ENCODE data around the gene TIGD1.

TIGD1 gene

GRCh38 chr2:232569541-232569940 is 19.2 kb upstream of the TIGD1 start:
- peak; percentile 18 for DNase-seq

GRCh38 chr2:232568161-232568560 is 17.8 kb upstream of the TIGD1 start:
- DNase-seq, result peak; percentile 65

- no peak for DNase-seq
Observed at GRCh38 chr2:232567721-232568120, 17.4 kb upstream of the TIGD1 start.

- DNase-seq, result no peak
Observed at GRCh38 chr2:232563580-232563979, 13.2 kb upstream of the TIGD1 start.

GRCh38 chr2:232562515-232563151 is 12.3 kb upstream of the TIGD1 start:
- peak; percentile 37 for DNase-seq

GRCh38 chr2:232556426-232556825 is 6.1 kb upstream of the TIGD1 start:
- DNase-seq, result no peak

- no peak for DNase-seq
Observed at GRCh38 chr2:232551776-232552175, 1.4 kb upstream of the TIGD1 start.

- peak; percentile 13 for DNase-seq
Observed at GRCh38 chr2:232551250-232551638, 887 bp upstream of the TIGD1 start.

GRCh38 chr2:232549655-232550353 is 553 bp downstream of the TIGD1 start:
- DNase-seq, result no peak

GRCh38 chr2:232547991-232548390 is 2.4 kb downstream of the TIGD1 start:
- no peak for DNase-seq

GRCh38 chr2:232545511-232546375 is 4.6 kb downstream of the TIGD1 start:
- no peak for DNase-seq

- DNase-seq, result no peak
Observed at GRCh38 chr2:232544674-232545073, 5.7 kb downstream of the TIGD1 start.

GRCh38 chr2:232543928-232544631 is 6.3 kb downstream of the TIGD1 start:
- DNase-seq, result no peak

- no peak for DNase-seq
Observed at GRCh38 chr2:232543491-232543890, 6.9 kb downstream of the TIGD1 start.

- DNase-seq, result no peak
Observed at GRCh38 chr2:232542715-232543467, 7.5 kb downstream of the TIGD1 start.

- DNase-seq, result no peak
Observed at GRCh38 chr2:232541961-232542714, 8.2 kb downstream of the TIGD1 start.

GRCh38 chr2:232541195-232541960 is 9.0 kb downstream of the TIGD1 start:
- no peak for DNase-seq

- no peak for DNase-seq
Observed at GRCh38 chr2:232540441-232541041, 9.8 kb downstream of the TIGD1 start.

GRCh38 chr2:232539298-232540231 is 10.8 kb downstream of the TIGD1 start, which contains the start of gene CHRNG:
CHRNG (plus strand) TSS chr2:232539692; CDS start chr2:232539748, 56 bp downstream.
- no peak for DNase-seq

Data from inflammatory macrophage treated with lipopolysaccharide for 4 hours (primary cell).